AG09319 (cell line): ENCODE data around the gene HASPIN.

Experiments
- DNase-seq: peaks from one replicate; pipeline ENCODE4 v3.0.0-alpha.2; 2010; ENCODE audit warnings: low read depth; ENCODE audit errors: extremely low read depth
- CTCF ChIP-seq: IDR thresholded peaks from 2 replicates; pipeline ENCODE4 v1.5.1; 2011; ENCODE audit warnings: low read depth, mild to moderate bottlenecking, inconsistent platforms, low read length, moderate library complexity

HASPIN gene

GRCh38 chr17:3768769-3769168 lies 45.1 kb downstream of the HASPIN start:
- no peak for DNase-seq
- no peak for TF ChIP-seq CTCF

GRCh38 chr17:3770466-3770865 lies 46.8 kb downstream of the HASPIN start:
- no peak for TF ChIP-seq CTCF
- DNase-seq: no peak

GRCh38 chr17:3771140-3771539 lies 47.4 kb downstream of the HASPIN start:
- no peak for TF ChIP-seq CTCF
- DNase-seq: no peak

GRCh38 chr17:3772764-3773163 lies 49.1 kb downstream of the HASPIN start:
- DNase-seq: no peak
- TF ChIP-seq CTCF: no peak

- DNase-seq: no peak
- TF ChIP-seq CTCF: no peak
Measured at GRCh38 chr17:3773511-3773910, 49.8 kb downstream of the HASPIN start.

GRCh38 chr17:3773966-3774365 lies 50.3 kb downstream of the HASPIN start:
- TF ChIP-seq CTCF: no peak
- no peak for DNase-seq
